ENCODE results near the gene ACACA. TPM values are rescaled to one million over a fixed set of nuclear protein-coding genes. Genes with fewer than 3 reads are reported as not detected.

The ACACA gene
- total and polyA plus RNA-seq, 2 donors (not counting 3 experiments of a cell fraction or from before 2014, with no cell fraction given) = 55.3 to 124 TPM

DNA sequence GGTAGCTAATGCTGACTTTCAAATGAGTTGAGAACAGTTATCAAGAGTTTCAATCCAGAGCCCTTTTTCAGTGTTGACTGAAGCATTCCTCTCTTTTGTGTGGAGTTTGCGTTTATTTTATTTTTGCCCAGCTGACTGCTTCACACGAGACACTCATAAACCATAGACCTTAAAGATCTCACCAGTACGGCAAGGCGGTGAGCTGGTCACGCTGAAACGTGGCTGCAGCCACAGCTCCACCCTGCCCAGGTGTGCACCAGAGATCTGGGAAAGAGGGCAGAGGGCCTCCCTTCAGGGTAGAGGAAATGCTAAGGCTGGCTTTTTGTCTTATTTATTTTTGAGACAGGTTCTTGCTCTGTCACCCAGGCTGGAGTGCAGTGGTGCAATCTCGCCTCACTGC is 345.7 kb downstream of the ACACA start:
- TF ChIP-seq, protein P1, sequence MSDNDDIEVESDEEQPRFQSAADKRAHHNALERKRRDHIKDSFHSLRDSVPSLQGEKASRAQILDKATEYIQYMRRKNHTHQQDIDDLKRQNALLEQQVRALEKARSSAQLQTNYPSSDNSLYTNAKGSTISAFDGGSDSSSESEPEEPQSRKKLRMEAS (IDR thresholded peaks at IDR 0.05; ENCODE audit: insufficient read depth, insufficient read length) = no peak
- TF ChIP-seq POLR2AphosphoS5 (IDR thresholded peaks at IDR 0.05; ENCODE audit: insufficient read depth, low read depth, low read length) (no peak), GATA2 (IDR thresholded peaks at IDR 0.05; ENCODE audit: insufficient read depth, insufficient read length, low read depth, low read length) (no peak), MYC (IDR thresholded peaks at IDR 0.05; ENCODE audit: low read depth, low read length) (no peak), POLR2A (IDR thresholded peaks at IDR 0.05; ENCODE audit: low read depth, low read length) (no peak), JUN (IDR thresholded peaks at IDR 0.05; ENCODE audit: borderline replicate concordance, insufficient read depth, insufficient read length, low read depth) (no peak), EZH2 (IDR thresholded peaks at IDR 0.05; ENCODE audit: borderline replicate concordance, low read depth, low read length, severe bottlenecking) (no peak), FOS (IDR thresholded peaks at IDR 0.05; ENCODE audit: borderline replicate concordance, insufficient read depth, low read length) (no peak)
- TF ChIP-seq, protein P2, sequence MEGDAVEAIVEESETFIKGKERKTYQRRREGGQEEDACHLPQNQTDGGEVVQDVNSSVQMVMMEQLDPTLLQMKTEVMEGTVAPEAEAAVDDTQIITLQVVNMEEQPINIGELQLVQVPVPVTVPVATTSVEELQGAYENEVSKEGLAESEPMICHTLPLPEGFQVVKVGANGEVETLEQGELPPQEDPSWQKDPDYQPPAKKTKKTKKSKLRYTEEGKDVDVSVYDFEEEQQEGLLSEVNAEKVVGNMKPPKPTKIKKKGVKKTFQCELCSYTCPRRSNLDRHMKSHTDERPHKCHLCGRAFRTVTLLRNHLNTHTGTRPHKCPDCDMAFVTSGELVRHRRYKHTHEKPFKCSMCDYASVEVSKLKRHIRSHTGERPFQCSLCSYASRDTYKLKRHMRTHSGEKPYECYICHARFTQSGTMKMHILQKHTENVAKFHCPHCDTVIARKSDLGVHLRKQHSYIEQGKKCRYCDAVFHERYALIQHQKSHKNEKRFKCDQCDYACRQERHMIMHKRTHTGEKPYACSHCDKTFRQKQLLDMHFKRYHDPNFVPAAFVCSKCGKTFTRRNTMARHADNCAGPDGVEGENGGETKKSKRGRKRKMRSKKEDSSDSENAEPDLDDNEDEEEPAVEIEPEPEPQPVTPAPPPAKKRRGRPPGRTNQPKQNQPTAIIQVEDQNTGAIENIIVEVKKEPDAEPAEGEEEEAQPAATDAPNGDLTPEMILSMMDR (IDR thresholded peaks at IDR 0.05; ENCODE audit: extremely low read depth in 1 of 2, insufficient read depth in 1 of 2, low read depth in 1 of 2, low read length in 2 of 2) = no peak
- Histone ChIP-seq H3K27me3 (ENCODE audit: control insufficient read depth in 2 of 2, insufficient read depth in 2 of 2, low read length in 2 of 2) (peaks cover 6 to 14% of the 10 kb centered on the region in 2 experiments), H3K4me2 (ENCODE audit: insufficient read depth, low read length) (no peak overlapping the region), H3K79me2 (ENCODE audit: control insufficient read depth, insufficient read depth, low read length) (no peaks in the 10 kb centered on the region), H3K4me3 (replicated peaks in 1 of 3; ENCODE audit: insufficient read depth in 1 of 3, low read depth in 1 of 3, low read length in 3 of 3) (no peak overlapping the region), H3K9me1 (replicated peaks; ENCODE audit: control insufficient read depth, extremely low read depth, insufficient read depth, low read length) (no peaks in the 10 kb centered on the region), H3K4me1 (ENCODE audit: control insufficient read depth, extremely low read depth, insufficient read depth, low read length) (no peaks in the 10 kb centered on the region), H3K9me3 (replicated peaks; ENCODE audit: control insufficient read depth, insufficient read depth, low read length) (no peaks in the 10 kb centered on the region), H3K36me3 (ENCODE audit: control insufficient read depth in 2 of 2, extremely low read depth in 1 of 2, insufficient read depth in 2 of 2, low read length in 2 of 2) (peaks cover 0 to 4% of the 10 kb centered on the region in 2 experiments), H4K20me1 (replicated peaks; ENCODE audit: control insufficient read depth, extremely low read depth, insufficient read depth, low read length) (no peaks in the 10 kb centered on the region), H3K27ac (ENCODE audit: insufficient read depth, low read depth, low read length) (no peak overlapping the region), H2AFZ (ENCODE audit: low read depth, low read length) (no peak overlapping the region), H3K9ac (replicated peaks; ENCODE audit: extremely low read depth, insufficient read depth, low read length) (no peak overlapping the region)
- FAIRE-seq = no peak
- no TSS peak for BruUV-seq (replicated peaks)
- intact Hi-C loops (cut with micrococcal nuclease) = no loop called here
- dilution Hi-C loops (cut with MboI; ENCODE audit: extremely low pct_ligation_motif_present, low sequenced_read_pairs) = loop anchor here (25.0 kb wide), 1 partner anchor 399 kb away; no protein-coding TSS in a partner anchor
- CTCF ChIA-PET = interaction anchor here (0.8 to 1.1 kb wide), 2 partner anchors 9 to 20 kb away, joined by 5 to 6 read pairs; no protein-coding TSS in a partner anchor
- POLR2A ChIA-PET = no interaction called here
- DNase-seq (ENCODE audit: low read depth, low spot score) = no peak

Data from endothelial cell of umbilical vein (primary cell).